Measurements from ENCODE around the gene ZNRF1. TPM values are rescaled to one million over a fixed set of nuclear protein-coding genes. Genes with fewer than 3 reads are reported as not detected.

The ZNRF1 gene
- 18.6 and 31.3 TPM in 2 replicates for total RNA-seq

DNA sequence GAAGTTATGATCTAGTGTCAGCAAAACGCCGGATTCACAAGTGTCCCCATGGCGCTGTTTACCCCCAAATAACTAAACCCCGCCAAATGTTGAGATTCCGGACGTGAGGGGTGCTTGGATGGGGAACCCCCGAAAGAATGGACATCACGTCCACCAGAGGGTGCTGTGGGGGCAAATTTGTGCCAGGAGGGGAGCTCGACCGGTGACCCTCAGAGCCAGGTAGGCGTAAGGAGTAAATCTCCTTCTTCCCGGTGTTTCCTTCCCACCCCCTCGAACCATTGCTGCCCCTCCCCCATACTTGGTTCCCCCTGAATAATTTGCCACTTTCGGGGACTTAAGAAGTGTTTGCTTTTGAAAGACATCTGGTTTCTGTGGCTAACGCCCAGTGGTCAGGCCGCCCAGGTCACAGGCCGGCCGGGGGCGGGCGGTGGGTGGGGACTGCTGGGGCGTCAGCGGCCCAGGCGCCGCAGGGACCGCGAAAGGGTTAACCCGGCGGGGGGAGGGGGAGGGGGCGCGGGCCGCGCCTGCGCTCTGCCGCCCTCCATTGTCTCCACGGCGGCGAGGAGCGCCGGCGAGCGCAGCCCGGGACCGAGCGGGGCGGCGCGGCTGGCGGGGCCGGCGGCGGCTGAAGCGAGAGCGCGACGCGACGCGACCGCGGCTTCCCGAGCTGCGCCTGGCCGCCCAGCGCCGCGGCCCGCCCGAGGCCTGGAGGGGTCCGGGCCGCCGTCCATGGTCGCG is at the start of gene ZNRF1:
Gene ZNRF1, plus strand, starts transcription at position 544 of the 738 bp plus-strand sequence. CDS start 648 bp downstream, outside the sequence.
- Histone ChIP-seq H3K4me3 (ENCODE audit: low read depth, low read length) (peak within 1 kb of the TSS; percentile 69), H3K36me3 (ENCODE audit: control insufficient read depth, insufficient read depth, low read length) (no peaks in the 10 kb centered on the region), H3K27me3 (ENCODE audit: control insufficient read depth, insufficient read depth, low read length) (peaks cover 2% of the 10 kb centered on the region)
- peak; percentile 19 for DNase-seq (ENCODE audit: low read depth)
- TF ChIP-seq, protein P1, sequence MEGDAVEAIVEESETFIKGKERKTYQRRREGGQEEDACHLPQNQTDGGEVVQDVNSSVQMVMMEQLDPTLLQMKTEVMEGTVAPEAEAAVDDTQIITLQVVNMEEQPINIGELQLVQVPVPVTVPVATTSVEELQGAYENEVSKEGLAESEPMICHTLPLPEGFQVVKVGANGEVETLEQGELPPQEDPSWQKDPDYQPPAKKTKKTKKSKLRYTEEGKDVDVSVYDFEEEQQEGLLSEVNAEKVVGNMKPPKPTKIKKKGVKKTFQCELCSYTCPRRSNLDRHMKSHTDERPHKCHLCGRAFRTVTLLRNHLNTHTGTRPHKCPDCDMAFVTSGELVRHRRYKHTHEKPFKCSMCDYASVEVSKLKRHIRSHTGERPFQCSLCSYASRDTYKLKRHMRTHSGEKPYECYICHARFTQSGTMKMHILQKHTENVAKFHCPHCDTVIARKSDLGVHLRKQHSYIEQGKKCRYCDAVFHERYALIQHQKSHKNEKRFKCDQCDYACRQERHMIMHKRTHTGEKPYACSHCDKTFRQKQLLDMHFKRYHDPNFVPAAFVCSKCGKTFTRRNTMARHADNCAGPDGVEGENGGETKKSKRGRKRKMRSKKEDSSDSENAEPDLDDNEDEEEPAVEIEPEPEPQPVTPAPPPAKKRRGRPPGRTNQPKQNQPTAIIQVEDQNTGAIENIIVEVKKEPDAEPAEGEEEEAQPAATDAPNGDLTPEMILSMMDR (IDR thresholded peaks at IDR 0.05; ENCODE audit: insufficient read depth, low read length, poor library complexity, severe bottlenecking), result peak; percentile 62

DNA sequence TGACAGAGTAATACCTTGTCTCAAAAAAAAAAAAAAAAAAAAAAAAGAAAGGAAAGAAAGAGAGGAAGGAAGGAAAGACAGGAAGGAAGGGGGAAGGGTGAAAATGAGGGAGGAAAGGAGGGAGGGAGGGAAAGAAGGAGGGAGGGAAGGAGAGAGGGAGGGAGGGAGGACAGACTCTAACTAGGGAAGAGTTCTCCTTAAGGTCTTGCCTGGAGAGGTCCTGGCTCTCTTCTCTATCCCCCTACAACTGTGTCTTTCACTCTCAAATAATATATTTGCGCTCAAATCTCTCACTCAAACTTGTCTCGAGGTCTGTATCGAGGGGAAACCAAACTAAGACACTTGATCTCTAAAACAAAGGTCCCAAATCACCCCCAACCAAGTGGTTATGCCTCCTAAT is 49.5 kb upstream of the ZNRF1 start:
- DNase-seq (ENCODE audit: low read depth), result no peak
- TF ChIP-seq, protein P1 (IDR thresholded peaks at IDR 0.05; ENCODE audit: insufficient read depth, low read length, poor library complexity, severe bottlenecking), result no peak
- no peak overlapping the region for H3K4me3 ChIP-seq (ENCODE audit: low read depth, low read length)
- H3K36me3 ChIP-seq (ENCODE audit: control insufficient read depth, insufficient read depth, low read length), result no peaks in the 10 kb centered on the region
- H3K27me3 ChIP-seq (ENCODE audit: control insufficient read depth, insufficient read depth, low read length), result no peaks in the 10 kb centered on the region

DNA sequence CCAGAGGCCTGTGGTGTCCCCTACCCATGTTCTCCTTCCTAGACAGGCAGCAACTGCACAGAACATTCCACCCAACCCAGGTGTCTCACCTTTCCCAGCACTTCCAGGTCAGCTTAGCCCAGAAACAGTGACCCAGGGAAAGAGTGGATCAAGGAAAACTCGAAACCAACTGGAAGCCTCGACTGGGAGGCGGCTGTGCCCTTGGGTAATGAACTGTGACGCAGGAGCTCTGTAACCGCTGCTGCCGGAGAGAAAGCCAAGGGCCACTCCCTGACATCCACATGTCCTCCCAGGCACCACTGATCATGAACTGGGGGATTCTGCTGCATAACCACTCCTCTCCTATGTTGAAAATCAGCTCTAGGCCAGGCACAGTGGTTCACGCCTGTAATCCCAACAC is 48.3 kb upstream of the ZNRF1 start:
- no peak for DNase-seq (ENCODE audit: low read depth)
- TF ChIP-seq, protein P1 (IDR thresholded peaks at IDR 0.05; ENCODE audit: insufficient read depth, low read length, poor library complexity, severe bottlenecking), result no peak
- Histone ChIP-seq H3K36me3 (ENCODE audit: control insufficient read depth, insufficient read depth, low read length) (no peaks in the 10 kb centered on the region), H3K4me3 (ENCODE audit: low read depth, low read length) (no peak overlapping the region), H3K27me3 (ENCODE audit: control insufficient read depth, insufficient read depth, low read length) (no peaks in the 10 kb centered on the region)

DNA sequence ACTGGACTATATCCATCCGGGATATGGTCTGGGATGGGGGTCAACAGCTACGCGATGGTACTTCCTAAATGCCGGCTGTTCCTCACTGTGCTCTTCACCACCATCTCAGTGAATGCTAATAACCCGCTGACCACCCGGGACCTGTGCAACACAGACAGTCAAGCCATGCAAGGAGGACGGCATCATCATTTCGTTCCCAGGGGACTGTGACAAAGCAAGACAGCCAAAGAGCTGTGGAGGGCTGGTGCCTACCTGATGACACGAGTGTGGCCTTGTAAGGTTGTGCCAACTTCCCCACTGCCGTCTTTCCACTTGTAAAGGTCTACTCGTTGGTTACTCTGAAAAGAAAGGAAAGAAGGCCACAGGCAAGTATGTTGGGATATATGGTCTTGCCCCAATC is 47.6 kb upstream of the ZNRF1 start:
- no peaks in the 10 kb centered on the region for H3K27me3 ChIP-seq (ENCODE audit: control insufficient read depth, insufficient read depth, low read length)
- no peaks in the 10 kb centered on the region for H3K36me3 ChIP-seq (ENCODE audit: control insufficient read depth, insufficient read depth, low read length)
- DNase-seq (ENCODE audit: low read depth), result no peak
- no peak overlapping the region for H3K4me3 ChIP-seq (ENCODE audit: low read depth, low read length)
- TF ChIP-seq, protein P1 (IDR thresholded peaks at IDR 0.05; ENCODE audit: insufficient read depth, low read length, poor library complexity, severe bottlenecking), result no peak

DNA sequence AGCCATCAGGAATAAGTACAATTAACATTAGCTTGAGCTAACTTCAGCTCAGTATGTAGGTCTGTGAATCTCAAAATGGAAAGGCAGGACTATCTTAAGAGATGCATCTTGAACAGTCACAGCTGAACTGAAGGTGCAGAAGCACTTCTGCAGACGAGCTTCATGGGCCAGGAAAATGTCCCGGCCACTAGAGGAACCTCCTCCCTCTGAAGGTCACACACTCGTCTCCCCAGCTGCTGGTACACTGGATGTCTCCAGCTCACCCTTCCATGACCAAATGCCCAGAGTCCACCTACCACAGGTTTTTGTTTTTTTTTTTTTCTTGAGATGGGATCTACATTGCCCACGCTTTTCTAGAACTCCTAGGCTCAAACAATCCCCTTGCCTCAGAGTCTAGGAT is 47.1 kb upstream of the ZNRF1 start:
- Histone ChIP-seq H3K27me3 (ENCODE audit: control insufficient read depth, insufficient read depth, low read length) (no peaks in the 10 kb centered on the region), H3K4me3 (ENCODE audit: low read depth, low read length) (no peak overlapping the region), H3K36me3 (ENCODE audit: control insufficient read depth, insufficient read depth, low read length) (no peaks in the 10 kb centered on the region)
- TF ChIP-seq, protein P1 (IDR thresholded peaks at IDR 0.05; ENCODE audit: insufficient read depth, low read length, poor library complexity, severe bottlenecking), result no peak
- DNase-seq (ENCODE audit: low read depth), result no peak

DNA sequence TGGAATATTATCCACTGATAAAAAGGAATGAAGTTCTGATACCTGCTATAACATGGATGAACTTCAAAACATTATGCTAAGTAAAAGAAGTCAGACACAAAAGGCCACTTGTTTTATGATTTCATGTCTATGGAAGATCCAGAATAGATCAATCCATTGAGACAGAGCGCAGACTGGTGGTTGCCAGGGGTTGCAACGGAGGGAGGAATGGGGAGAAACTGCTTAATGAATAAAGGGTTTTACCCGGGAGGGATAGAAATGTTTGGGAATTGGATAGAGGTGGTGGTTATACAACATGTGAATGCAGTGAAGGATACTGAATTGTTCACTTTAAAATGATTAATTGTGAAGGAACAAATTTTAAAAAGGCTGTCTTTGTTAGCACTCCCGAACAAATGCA is 44.1 kb upstream of the ZNRF1 start:
- Histone ChIP-seq H3K27me3 (ENCODE audit: control insufficient read depth, insufficient read depth, low read length) (no peaks in the 10 kb centered on the region), H3K36me3 (ENCODE audit: control insufficient read depth, insufficient read depth, low read length) (no peaks in the 10 kb centered on the region), H3K4me3 (ENCODE audit: low read depth, low read length) (no peak overlapping the region)
- TF ChIP-seq, protein P1 (IDR thresholded peaks at IDR 0.05; ENCODE audit: insufficient read depth, low read length, poor library complexity, severe bottlenecking), result no peak
- no peak for DNase-seq (ENCODE audit: low read depth)

Data from kidney epithelial cell (primary cell).